ENCODE data around the gene STAB1.

Gene STAB1

GRCh38 chr3:52537165-52537620 lies 42.1 kb downstream of the STAB1 start:
- no peak for DNase-seq

GRCh38 chr3:52537726-52538421 lies 42.7 kb downstream of the STAB1 start:
- no peak for DNase-seq

GRCh38 chr3:52539010-52539653 lies 44.0 kb downstream of the STAB1 start:
- no peak for DNase-seq

- DNase-seq: no peak
These were observed 45.9 kb downstream of the STAB1 start for GRCh38 chr3:52541050-52541449.

DNA sequence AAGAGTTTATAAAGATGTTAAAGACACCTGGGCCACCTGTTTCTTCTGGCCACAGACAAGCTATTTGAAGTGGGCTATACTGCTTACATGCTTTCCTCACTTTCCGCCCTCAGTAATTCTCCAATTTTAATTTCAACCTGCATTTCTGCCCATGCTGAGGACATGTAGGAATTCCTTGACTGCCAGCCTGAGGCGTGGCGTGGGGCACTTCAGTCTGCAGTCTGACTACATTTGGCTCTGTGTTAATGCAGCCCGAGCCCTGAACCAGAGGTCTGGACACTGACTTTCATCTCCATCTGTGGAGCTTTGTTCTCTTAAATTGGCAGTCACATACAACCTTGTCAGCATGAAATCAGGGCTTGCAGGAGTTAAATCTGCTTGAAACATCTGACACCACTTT lies 49.8 kb downstream of the STAB1 start:
- DNase-seq: no peak

GRCh38 chr3:52546111-52546901 lies 51.2 kb downstream of the STAB1 start:
- no peak for DNase-seq

GRCh38 chr3:52547143-52547542 lies 52.0 kb downstream of the STAB1 start:
- DNase-seq: no peak

DNA sequence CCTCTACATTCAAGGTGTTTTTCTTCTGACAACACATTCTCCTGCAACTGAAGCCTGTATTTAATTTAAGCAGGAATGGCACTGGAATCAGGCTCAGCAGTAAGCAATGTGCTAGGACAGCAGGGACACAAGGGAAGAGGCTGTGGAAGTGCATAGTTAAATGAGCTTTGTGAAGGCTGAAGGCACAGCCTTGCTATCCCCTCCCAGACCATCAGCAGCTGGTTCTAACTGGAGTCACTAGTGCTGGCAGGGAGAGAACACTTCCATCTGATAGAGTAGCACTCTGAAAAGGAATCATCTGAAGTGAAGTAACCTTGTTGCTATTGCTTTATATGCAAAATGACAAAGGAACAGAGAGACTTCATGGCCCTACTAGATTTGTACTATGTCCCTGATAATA lies 56.0 kb downstream of the STAB1 start:
- DNase-seq: no peak

- no peak for DNase-seq
These were observed 57.0 kb downstream of the STAB1 start for GRCh38 chr3:52552089-52552488.

GRCh38 chr3:52554026-52554755 lies 59.1 kb downstream of the STAB1 start:
- DNase-seq: no peak

DNA sequence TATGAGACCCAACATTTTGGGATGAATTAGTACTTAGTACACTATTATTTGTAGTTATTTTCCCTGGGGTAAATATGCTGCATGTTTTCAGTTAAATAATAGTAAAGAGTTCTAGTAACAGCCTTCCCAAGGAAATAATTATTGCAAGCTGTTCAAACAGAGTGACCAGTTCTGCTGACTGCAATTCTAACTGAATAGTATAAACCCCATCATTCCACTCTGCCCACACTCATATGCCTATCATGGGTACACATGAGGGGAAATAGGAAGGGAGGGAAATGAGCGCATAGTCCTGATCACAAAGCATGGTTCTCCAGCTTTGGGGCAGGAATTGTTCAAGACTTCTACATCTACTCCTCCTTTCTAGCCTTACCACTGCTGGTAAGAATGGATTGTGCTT lies 59.9 kb downstream of the STAB1 start:
- no peak for DNase-seq

- DNase-seq: no peak
These were observed 62.1 kb downstream of the STAB1 start for GRCh38 chr3:52557011-52557960.

GRCh38 chr3:52558436-52558835 lies 63.3 kb downstream of the STAB1 start:
- DNase-seq: no peak

GRCh38 chr3:52561028-52561747 lies 66.0 kb downstream of the STAB1 start:
- no peak for DNase-seq

DNA sequence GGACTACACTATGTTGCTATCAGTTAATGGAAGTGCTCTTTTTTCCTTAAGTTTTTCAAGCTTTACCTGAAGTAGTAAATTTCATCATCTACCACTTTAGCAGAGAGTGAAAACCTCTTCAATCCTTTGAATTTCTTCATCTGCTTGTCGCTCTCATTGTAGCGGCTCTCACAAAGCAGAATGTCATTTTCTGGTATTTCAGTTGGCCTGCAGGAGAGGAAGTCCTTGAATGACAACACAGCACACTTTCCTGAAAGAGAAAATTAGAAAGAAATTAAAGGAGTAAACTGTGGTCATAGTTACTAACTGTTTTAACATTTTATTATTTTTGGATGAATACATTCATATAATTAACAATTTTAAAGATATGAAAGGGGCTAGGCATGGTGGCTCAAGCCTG lies 68.8 kb downstream of the STAB1 start:
- no peak for DNase-seq

GRCh38 chr3:52568069-52568468 lies 72.9 kb downstream of the STAB1 start:
- no peak for DNase-seq

DNA sequence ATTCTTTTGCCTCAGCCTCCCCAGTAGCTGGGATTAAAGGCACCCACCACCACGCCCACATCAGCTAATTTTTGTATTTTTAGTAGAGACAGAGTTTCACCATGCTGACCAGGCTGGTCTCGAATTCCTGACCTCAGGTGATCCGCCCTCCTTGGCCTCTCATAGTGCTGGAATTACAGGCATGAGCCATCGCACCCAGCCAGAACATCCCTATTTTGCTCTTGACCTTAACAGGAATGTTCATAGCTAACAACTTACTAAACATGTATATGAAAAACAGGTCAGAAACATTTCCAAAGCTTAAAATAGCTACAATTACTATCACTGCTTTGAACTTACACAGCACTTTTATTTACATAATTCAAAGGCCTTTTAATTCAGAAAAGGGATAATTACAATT lies 74.9 kb downstream of the STAB1 start:
- DNase-seq: no peak

DNA sequence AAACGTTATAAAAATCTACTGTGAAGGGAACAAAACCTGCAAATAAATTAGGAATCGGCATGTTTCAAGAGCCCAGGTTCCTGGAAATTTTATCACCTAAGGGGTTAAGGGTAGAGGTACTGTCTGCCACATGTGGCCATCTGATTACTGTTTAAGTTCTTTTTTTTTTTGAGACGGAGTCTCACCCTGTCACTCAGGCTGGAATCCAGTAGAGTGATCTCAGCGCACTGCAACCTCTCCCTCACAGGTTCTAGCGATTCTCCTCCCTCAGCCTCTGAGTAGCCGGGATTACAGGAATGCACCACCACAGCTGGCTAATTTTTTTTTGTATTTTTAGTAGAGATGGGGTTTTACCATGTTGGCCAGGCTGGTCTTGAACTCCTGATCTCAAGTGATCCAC lies 77.1 kb downstream of the STAB1 start:
- no peak for DNase-seq
